GM04504 (cell line): ENCODE data around the gene GFY.

Experiments used
- DNase-seq: peaks from one replicate; pipeline ENCODE4 v3.0.0-alpha.2; 2012; ENCODE audit warnings: low read depth

Gene GFY

GRCh38 chr19:49425178-49425577, at the start of gene GFY:
Gene GFY, plus strand, starts transcription at chr19:49425388. Its CDS starts 1,043 bp downstream, at chr19:49426431.
- DNase-seq, result no peak

DNA sequence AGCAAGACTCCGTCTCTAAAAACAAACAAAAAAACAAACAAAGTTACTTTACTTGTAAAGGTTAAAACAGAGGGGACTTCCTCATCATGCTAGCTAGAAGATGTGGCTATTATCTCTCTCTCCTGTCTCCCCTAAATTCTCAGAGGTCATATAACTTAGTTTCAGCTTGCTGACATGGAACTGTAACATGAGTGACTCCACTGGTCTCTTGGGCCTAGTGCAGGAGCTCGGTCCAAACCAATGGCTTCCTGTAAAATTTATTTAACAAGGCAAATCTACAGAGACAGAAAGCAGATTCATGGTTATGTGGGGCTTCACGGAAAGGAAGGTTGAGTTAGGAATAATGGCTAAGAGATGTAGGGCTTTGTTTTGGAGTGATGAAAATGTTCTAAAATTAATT, 46.7 kb upstream of the GFY start:
- no peak for DNase-seq

GRCh38 chr19:49380391-49380790, 44.8 kb upstream of the GFY start:
- DNase-seq, result no peak

GRCh38 chr19:49382639-49383038, 42.5 kb upstream of the GFY start:
- no peak for DNase-seq

DNA sequence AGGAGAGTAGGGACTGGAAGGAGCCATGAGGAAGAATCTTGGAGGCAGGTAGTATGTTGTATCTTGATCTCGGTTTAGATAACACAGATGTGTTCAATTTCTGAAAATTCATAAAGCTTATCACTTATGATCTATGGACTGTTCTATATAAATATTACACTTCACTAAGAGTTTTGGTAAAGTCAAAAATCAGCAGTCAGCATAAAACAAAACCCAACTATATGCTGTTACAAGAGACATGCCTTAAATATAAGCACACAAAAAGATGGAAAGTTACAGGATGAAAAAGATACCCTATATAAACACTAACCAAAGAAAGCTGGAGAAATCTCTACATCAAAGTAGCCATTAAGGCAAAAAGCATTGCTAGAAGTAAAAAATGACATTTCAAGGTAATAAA, 41.6 kb upstream of the GFY start:
- DNase-seq, result no peak

DNA sequence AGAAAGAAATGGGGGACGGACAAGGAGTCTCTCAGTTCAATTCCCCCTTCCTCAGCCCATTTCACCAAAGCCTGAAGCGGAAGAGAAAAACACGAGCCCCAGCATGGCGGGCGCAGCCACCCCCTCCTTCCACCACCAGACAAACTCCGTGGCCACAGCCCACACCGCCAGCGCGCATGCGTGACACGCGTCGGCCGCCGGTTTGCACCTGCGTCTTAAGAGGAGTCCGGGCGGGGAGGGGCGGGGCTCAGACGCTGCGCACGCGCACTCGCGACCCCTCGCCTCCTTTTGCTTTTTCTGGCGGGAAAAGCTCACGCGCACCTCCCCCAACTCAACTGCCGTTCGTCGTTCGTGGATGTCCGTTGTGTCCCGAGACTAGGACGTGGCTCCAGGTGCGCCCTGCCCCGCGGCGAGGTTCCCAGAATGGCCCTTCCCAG, 37.2 kb upstream of the GFY start, which contains the start of gene KASH5:
Gene KASH5 (plus strand): TSS at position 314 of the 437 bp plus-strand sequence. CDS start 2,635 bp downstream, outside the sequence.
- DNase-seq, result peak; percentile 32

GRCh38 chr19:49389406-49389805, 35.8 kb upstream of the GFY start:
- DNase-seq, result no peak

- DNase-seq, result no peak
These were observed 34.9 kb upstream of the GFY start for GRCh38 chr19:49390131-49390928.

DNA sequence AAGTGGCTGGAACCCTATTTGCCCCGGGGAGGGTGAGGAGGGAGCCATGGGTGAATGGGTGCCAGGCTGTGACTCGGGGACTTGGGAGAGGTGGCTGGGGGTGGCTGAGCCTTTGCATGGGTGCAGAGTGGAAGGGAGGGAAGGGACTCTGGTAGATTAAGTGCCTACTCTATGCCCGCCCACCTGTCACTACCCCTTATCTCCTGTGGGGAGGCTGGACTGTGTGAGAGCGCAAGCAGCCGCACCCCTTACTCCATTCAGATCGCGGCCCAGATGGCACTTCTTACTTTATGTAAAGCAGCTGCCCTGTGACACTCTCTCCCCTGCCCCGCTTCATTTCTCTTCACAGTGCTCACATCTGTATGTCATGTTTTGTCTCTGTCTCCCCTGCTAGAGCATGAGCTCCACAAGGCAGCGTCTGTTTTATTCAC, 34.2 kb upstream of the GFY start:
- DNase-seq, result no peak

- DNase-seq, result peak; percentile 43
These were observed 33.4 kb upstream of the GFY start for GRCh38 chr19:49391581-49392399.

DNA sequence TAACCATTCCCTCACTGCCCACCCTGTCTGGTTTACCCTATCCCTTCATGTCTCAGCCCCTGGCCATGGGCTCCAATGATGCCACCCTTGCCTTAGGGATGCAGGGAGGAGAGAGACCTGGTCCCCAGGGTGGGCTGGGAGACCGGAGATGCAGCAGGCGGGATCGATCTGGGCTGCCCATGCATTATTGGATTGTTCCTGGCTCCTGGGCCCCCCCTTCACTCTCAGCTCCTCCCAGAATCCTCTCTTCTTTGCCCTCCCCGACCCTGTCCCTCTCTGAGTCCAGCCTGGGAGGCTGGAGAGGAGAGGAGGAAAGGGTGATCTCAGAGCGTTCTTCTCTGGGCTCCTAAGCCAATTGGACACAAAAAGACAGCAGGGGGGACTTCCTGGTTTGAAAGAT, 31.3 kb upstream of the GFY start:
- no peak for DNase-seq

- no peak for DNase-seq
These were observed 29.4 kb upstream of the GFY start for GRCh38 chr19:49395581-49396407.

DNA sequence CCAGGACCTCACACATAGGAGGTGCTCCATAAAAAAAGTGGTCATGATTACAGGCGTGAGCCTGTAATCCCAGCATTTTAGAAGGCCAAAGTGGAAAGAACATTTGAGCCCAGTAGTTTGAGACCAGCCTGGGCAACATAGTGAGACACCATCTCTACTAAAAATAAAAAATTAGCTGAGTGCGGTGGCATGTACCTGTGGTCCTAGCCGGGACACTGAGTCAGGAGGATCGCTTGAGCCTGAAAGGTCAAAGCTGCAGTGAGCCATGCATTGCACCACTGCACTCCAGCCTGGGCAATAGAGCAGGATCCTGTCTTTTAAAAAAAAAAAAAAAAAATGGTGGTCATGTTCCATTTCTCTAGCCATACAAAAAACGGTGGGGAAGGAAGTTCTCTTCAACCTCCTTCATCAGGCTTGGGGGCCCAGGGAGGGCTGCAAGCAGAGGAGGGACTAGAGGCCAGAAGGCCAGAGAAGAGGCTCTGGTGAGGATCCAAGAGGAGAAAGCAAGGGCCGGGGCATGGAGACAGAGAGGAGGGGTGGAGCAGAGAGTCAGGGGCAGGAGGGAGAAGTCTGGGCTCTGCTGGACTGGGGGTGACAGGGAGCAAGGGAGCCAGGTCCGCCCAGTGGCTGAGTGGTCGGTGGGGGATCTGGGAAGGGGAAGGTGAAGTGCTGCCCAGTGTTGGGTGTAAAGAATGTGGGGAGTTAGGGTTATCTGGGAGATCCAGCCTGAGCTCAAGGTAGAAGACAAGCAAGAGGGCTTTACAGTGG, 28.3 kb upstream of the GFY start:
- DNase-seq, result no peak

DNA sequence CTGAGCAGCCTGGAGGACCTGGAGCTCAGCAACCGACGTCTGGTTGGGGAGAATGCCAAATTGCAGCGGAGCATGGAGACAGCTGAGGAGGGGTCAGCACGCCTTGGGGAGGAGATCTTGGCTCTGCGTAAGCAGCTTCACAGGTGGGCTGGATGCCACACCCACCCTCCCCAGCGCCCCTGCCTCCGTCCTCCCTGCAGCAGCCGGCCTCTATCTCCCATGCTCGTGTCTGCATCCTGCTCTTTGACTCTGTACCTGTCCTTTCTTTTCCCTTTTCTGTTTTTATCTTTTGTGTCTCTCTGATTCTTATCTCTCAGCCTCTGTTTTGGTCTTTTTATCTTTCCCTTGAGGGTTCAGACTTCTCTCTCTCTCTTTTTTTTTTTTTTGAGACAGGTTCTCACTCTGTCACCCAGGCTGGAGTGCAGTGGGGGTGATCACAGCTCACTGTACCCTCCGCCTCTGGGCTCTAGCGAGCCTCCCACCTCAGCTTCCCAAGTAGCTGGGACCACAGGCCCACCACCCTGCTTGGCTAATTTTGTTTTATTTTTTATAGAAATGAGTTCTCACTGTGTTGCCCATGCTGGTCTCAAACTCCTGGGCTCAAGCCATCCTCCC, 27.1 kb upstream of the GFY start:
- no peak for DNase-seq

DNA sequence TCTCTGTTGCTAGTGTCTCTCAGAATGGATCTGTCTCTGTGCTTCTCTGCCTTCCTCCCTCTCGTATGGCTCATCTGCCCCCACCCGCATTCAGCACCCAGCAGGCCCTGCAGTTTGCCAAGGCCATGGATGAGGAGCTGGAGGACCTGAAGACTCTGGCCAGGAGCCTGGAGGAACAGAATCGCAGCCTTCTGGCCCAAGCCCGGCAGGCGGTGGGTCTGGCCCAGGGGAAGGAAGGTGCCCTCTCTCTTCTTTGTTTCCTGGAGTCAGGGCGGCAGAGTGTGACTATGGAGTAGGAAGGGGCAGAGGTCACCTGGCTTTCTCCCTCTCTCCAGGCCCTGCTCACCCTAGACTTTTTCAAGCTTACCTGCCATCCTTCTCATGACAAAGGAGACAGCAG, 26.3 kb upstream of the GFY start:
- DNase-seq, result no peak

DNA sequence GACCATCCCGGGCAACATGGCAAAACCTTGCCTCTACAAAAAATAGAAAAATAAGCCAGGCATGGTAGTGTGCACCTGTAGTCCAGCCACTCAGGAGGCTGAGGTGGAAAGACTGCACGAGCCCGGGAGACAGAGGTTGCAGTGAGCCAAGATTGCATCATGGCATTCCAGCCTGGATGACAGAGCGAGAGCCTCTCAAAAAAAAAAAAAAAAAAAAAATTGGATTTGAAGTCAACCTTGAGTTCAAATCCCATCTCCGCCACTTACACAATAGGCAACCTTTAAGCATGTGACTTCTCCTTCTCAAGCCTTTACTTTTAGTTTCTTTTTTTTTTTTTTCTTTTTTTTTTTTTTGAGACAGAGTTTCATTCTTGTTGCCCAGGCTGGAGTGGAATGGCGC, 25.2 kb upstream of the GFY start:
- DNase-seq, result no peak

- no peak for DNase-seq
These were observed 21.6 kb upstream of the GFY start for GRCh38 chr19:49403404-49404187.

- no peak for DNase-seq
These were observed 18.1 kb upstream of the GFY start for GRCh38 chr19:49407079-49407478.

DNA sequence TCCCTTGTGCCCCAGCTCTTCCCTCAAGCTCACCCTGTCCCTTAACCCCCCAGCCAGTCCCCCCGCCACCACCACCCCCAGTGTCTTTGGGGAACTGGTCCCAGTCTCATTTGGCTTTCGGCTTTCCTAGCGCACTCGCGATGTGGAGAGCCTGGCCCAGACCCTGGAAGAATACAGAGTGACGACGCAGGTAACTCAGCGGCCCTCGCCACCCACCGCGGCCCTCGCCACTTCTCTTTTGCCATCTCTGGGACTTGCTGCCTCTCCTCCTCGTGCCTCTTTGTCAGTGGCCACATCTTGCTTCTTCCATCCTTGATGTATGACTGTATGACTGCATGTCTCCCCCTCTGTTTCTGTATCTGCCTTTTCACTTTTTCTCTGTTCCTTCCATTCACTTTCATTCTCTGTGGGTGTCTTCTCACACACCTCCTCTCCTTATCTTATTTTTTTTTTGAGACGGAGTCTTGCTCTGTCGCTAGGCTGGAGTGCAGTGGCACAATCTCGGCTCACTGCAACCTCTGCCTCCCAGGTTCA, 17.6 kb upstream of the GFY start:
- no peak for DNase-seq
